ENCODE data around the gene AP3M1. TPM values are rescaled to one million over a fixed set of nuclear protein-coding genes. Genes with fewer than 3 reads are reported as not detected.

The AP3M1 gene
- polyA plus RNA-seq, 3 donors = 17.5 to 32.0 (median 23.2) TPM

DNA sequence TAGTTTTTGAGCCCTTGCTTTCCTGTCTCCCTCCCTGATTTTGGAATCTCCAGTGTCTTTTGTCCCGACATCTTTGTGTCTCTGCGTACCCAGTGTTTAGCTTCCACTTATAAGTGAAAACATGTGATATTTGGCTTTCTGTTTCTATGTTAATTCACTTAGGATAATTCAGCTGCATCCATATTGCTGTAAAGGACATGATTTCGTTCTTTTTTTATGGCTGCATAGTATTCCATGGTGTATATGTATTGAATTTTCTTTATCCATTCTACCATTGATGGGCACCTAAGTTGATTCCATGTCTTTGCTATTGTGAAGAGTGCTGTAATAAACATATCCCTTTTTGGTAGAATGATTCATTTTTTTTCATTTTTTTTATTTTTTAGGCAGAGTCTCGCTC lies 48.7 kb upstream of the AP3M1 start:
- H3K79me2 ChIP-seq (ENCODE audit: insufficient read depth, low read length) = peaks cover 41% of the 10 kb centered on the region
- H3K4me3 ChIP-seq (replicated peaks in 1 of 3; ENCODE audit: low read depth in 2 of 3, low read length in 3 of 3) = no peak overlapping the region
- H3K27me3 Mint-ChIP-seq (ENCODE audit: low read depth in 3 of 3) = no peaks in the 10 kb centered on the region
- H3K36me3 ChIP-seq (replicated peaks in 1 of 2; ENCODE audit: control insufficient read depth in 1 of 2, insufficient read depth in 2 of 2, low read length in 2 of 2) = peaks cover 11 to 17% of the 10 kb centered on the region in 2 donors
- no CpG with 5 or more reads among the region's 4 CpGs for WGBS (ENCODE audit: insufficient coverage)
- H3K9me3 Mint-ChIP-seq = no peaks in the 10 kb centered on the region
- no peak overlapping the region for H3K4me2 ChIP-seq (replicated peaks; ENCODE audit: extremely low read depth, low read length, poor library complexity, severe bottlenecking)
- H3K9me3 ChIP-seq (replicated peaks in 1 of 2; ENCODE audit: control insufficient read depth in 1 of 2, insufficient read depth in 1 of 2, low read length in 2 of 2) = no peaks in the 10 kb centered on the region
- intact Hi-C loops (cut with micrococcal nuclease) = no loop called here
- H3K27me3 ChIP-seq (ENCODE audit: control insufficient read depth in 2 of 2, insufficient read depth in 2 of 2, low read length in 2 of 2) = no peaks in the 10 kb centered on the region
- no peaks in the 10 kb centered on the region for H3K4me1 ChIP-seq (ENCODE audit: control insufficient read depth in 1 of 2, insufficient read depth in 2 of 2, low read length in 2 of 2)
- no peak overlapping the region for H3K4me3 Mint-ChIP-seq
- no peak for DNase-seq
- no peak overlapping the region for H3K9ac ChIP-seq (ENCODE audit: insufficient read depth, low read length, poor library complexity, severe bottlenecking)
- no peak overlapping the region for H2AFZ ChIP-seq (ENCODE audit: insufficient read depth, low read depth, low read length, poor library complexity, severe bottlenecking)
- peaks cover 8 to 12% of the 10 kb centered on the region in 2 donors for H3K36me3 Mint-ChIP-seq
- H4K20me1 ChIP-seq (ENCODE audit: insufficient read depth, low read length) = no peaks in the 10 kb centered on the region
- H3K4me1 Mint-ChIP-seq = peaks cover 6% of the 10 kb centered on the region
- H3K27ac ChIP-seq (ENCODE audit: low read depth in 1 of 2, low read length in 2 of 2) = no peak overlapping the region
- H3K27ac Mint-ChIP-seq = no peak overlapping the region
- TF ChIP-seq, protein P1, sequence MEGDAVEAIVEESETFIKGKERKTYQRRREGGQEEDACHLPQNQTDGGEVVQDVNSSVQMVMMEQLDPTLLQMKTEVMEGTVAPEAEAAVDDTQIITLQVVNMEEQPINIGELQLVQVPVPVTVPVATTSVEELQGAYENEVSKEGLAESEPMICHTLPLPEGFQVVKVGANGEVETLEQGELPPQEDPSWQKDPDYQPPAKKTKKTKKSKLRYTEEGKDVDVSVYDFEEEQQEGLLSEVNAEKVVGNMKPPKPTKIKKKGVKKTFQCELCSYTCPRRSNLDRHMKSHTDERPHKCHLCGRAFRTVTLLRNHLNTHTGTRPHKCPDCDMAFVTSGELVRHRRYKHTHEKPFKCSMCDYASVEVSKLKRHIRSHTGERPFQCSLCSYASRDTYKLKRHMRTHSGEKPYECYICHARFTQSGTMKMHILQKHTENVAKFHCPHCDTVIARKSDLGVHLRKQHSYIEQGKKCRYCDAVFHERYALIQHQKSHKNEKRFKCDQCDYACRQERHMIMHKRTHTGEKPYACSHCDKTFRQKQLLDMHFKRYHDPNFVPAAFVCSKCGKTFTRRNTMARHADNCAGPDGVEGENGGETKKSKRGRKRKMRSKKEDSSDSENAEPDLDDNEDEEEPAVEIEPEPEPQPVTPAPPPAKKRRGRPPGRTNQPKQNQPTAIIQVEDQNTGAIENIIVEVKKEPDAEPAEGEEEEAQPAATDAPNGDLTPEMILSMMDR (IDR thresholded peaks at IDR 0.05) = no peak

DNA sequence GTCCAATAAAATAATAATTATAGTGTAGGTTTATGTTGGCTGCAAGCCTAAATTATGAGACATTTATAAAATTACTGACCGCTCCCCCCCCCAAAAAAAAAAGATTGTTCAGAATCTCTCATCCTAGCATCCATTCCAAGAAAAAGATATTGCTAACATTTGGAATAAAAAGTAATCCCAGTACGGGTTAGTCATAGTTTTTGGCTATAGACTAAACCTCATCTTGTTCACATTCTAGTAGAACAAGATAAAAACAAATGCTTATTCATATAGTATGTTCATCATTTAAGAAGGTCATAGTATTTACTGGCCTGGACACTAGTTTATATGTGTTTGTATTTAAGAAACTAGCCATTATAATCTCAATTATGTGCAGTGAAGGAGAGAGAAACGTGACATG lies 44.4 kb upstream of the AP3M1 start:
- H3K79me2 ChIP-seq (ENCODE audit: insufficient read depth, low read length) = peaks cover 82% of the 10 kb centered on the region
- H3K27me3 Mint-ChIP-seq (ENCODE audit: low read depth in 3 of 3) = no peaks in the 10 kb centered on the region
- no peak overlapping the region for H3K4me2 ChIP-seq (replicated peaks; ENCODE audit: extremely low read depth, low read length, poor library complexity, severe bottlenecking)
- peaks cover 23% of the 10 kb centered on the region in 2 donors for H3K4me1 ChIP-seq (ENCODE audit: control insufficient read depth in 1 of 2, insufficient read depth in 2 of 2, low read length in 2 of 2)
- no peaks in the 10 kb centered on the region for H3K27me3 ChIP-seq (ENCODE audit: control insufficient read depth in 2 of 2, insufficient read depth in 2 of 2, low read length in 2 of 2)
- TF ChIP-seq, protein P1 (IDR thresholded peaks at IDR 0.05) = no peak
- DNase-seq = no peak
- no peaks in the 10 kb centered on the region for H3K9me3 Mint-ChIP-seq
- H3K27ac ChIP-seq (ENCODE audit: low read depth in 1 of 2, low read length in 2 of 2) = no peak overlapping the region
- no peak overlapping the region for H3K27ac Mint-ChIP-seq
- no peaks in the 10 kb centered on the region for H4K20me1 ChIP-seq (ENCODE audit: insufficient read depth, low read length)
- H3K36me3 ChIP-seq (replicated peaks in 1 of 2; ENCODE audit: control insufficient read depth in 1 of 2, insufficient read depth in 2 of 2, low read length in 2 of 2) = no peaks in the 10 kb centered on the region
- H3K9me3 ChIP-seq (replicated peaks in 1 of 2; ENCODE audit: control insufficient read depth in 1 of 2, insufficient read depth in 1 of 2, low read length in 2 of 2) = no peaks in the 10 kb centered on the region
- no peaks in the 10 kb centered on the region for H3K36me3 Mint-ChIP-seq
- H3K4me3 Mint-ChIP-seq = no peak overlapping the region
- no peak overlapping the region for H3K9ac ChIP-seq (ENCODE audit: insufficient read depth, low read length, poor library complexity, severe bottlenecking)
- H3K4me1 Mint-ChIP-seq = peaks cover 38% of the 10 kb centered on the region
- H3K4me3 ChIP-seq (replicated peaks in 1 of 3; ENCODE audit: low read depth in 2 of 3, low read length in 3 of 3) = no peak overlapping the region
- intact Hi-C loops (cut with micrococcal nuclease) = no loop called here
- no CpG with 5 or more reads among the region's 3 CpGs for WGBS (ENCODE audit: insufficient coverage)
- no peak overlapping the region for H2AFZ ChIP-seq (ENCODE audit: insufficient read depth, low read depth, low read length, poor library complexity, severe bottlenecking)
